SIG-M5 treated with dmso at 0.1 percent for 504 hours (cell line): ENCODE measurements around the gene C2CD4A.
A peak's percentile ranks its signal among the peaks of the same experiment; 100 is the strongest.

Source experiments
- DNase-seq: peaks from one replicate; lab custom pipeline; 2025; ENCODE audit not compliant: unreplicated experiment; lab: John Stamatoyannopoulos, UW

C2CD4A gene

GRCh38 chr15:62059108-62059815 is 7.5 kb upstream of the C2CD4A start:
- DNase-seq, result no peak

GRCh38 chr15:62059816-62060112 is 7.0 kb upstream of the C2CD4A start:
- DNase-seq, result peak; percentile 92

GRCh38 chr15:62060113-62060895 is 6.5 kb upstream of the C2CD4A start, which contains the start of gene VPS13C:
Gene VPS13C, minus strand, starts transcription at chr15:62060447. Its CDS starts 73 bp downstream, at chr15:62060374.
- DNase-seq, result peak; percentile 93

- DNase-seq, result no peak
These were observed 5.9 kb upstream of the C2CD4A start for GRCh38 chr15:62060896-62061280.

- peak; percentile 28 for DNase-seq
These were observed 2.7 kb upstream of the C2CD4A start for GRCh38 chr15:62063825-62064635.

GRCh38 chr15:62067448-62068044 is 769 bp downstream of the C2CD4A start:
- no peak for DNase-seq

- peak; percentile 13 for DNase-seq
These were observed 1.5 kb downstream of the C2CD4A start for GRCh38 chr15:62068071-62068809.

GRCh38 chr15:62068810-62069167 is 2.0 kb downstream of the C2CD4A start:
- peak; percentile 21 for DNase-seq

GRCh38 chr15:62069551-62069950 is 2.8 kb downstream of the C2CD4A start:
- DNase-seq, result no peak

GRCh38 chr15:62071711-62072308 is 5.0 kb downstream of the C2CD4A start:
- DNase-seq, result peak; percentile 27

GRCh38 chr15:62075595-62076277 is 9.0 kb downstream of the C2CD4A start:
- DNase-seq, result peak; percentile 37

GRCh38 chr15:62079594-62079993 is 12.8 kb downstream of the C2CD4A start:
- DNase-seq, result peak; percentile 31

- DNase-seq, result no peak
These were observed 16.7 kb downstream of the C2CD4A start for GRCh38 chr15:62083194-62084154.

GRCh38 chr15:62085740-62086139 is 19.0 kb downstream of the C2CD4A start:
- DNase-seq, result no peak

- DNase-seq, result no peak
These were observed 21.0 kb downstream of the C2CD4A start for GRCh38 chr15:62087671-62088352.

- DNase-seq, result no peak
These were observed 21.5 kb downstream of the C2CD4A start for GRCh38 chr15:62088353-62088693.

- DNase-seq, result no peak
These were observed 22.8 kb downstream of the C2CD4A start for GRCh38 chr15:62089616-62090015.

GRCh38 chr15:62090988-62091387 is 24.2 kb downstream of the C2CD4A start:
- no peak for DNase-seq
